WTC11 (cell line): Measurements from ENCODE around the gene FUT7. TPM values are rescaled to one million over a fixed set of nuclear protein-coding genes. Genes with fewer than 3 reads are reported as not detected.

Experiments used
- ATAC-seq: fragments of 200-7000 bp; cut with Tn5 transposase; 2 replicates; pipeline ENCODE4 v1.10.0; 2021; ENCODE audit warnings: mild to moderate bottlenecking, moderate library complexity
- CTCF ChIA-PET: fragments of 300-600 bp; sonication (Branson Sonifier 250); formaldehyde crosslinking; loops from one replicate; lab custom pipeline; 2021; ENCODE audit warnings: antibody characterized with exemption; lab: Charles Lee
- POLR2A ChIA-PET: fragments of 350-600 bp; sonication (Branson Sonifier 250); formaldehyde crosslinking; loops from one replicate; lab custom pipeline; 2021; ENCODE audit warnings: antibody characterized with exemption; lab: Charles Lee
- DNase-seq: peaks from one replicate; pipeline ENCODE4 v3.0.0; 2021; ENCODE audit warnings: low spot score
- H3K27ac Mint-ChIP-seq: 2 replicates; pipeline ENCODE4 v1.8.0; 2021; ENCODE audit warnings: mixed read lengths
- H3K27me3 Mint-ChIP-seq: 2 replicates; pipeline ENCODE4 v1.8.0; 2021; ENCODE audit warnings: low read depth, mild to moderate bottlenecking, moderate library complexity, mixed read lengths
- H3K36me3 Mint-ChIP-seq: 2 replicates; pipeline ENCODE4 v1.8.0; 2021; ENCODE audit warnings: mixed read lengths
- H3K4me1 Mint-ChIP-seq: 2 replicates; pipeline ENCODE4 v1.8.0; 2022; ENCODE audit warnings: mixed read lengths
- H3K4me3 Mint-ChIP-seq: 2 replicates; pipeline ENCODE4 v1.8.0; 2021; ENCODE audit warnings: mild to moderate bottlenecking, moderate library complexity, mixed read lengths
- H3K9me3 Mint-ChIP-seq: 2 replicates; pipeline ENCODE4 v1.8.0; 2021; ENCODE audit warnings: mixed read lengths
- E2F5 ChIP-seq: sonication (generic); formaldehyde crosslinking; IDR thresholded peaks from 2 replicates; pipeline ENCODE4 v1.8.1; 2022; ENCODE audit warnings: mild to moderate bottlenecking, moderate library complexity, missing genetic modification reagents
- KAT7 ChIP-seq: sonication (generic); formaldehyde crosslinking; IDR thresholded peaks from 2 replicates; pipeline ENCODE4 v1.8.1; 2023; ENCODE audit warnings: missing genetic modification reagents, mild to moderate bottlenecking, borderline replicate concordance
- TEAD1 ChIP-seq: sonication (generic); formaldehyde crosslinking; IDR thresholded peaks from 2 replicates; pipeline ENCODE4 v1.8.0; 2022; ENCODE audit warnings: mild to moderate bottlenecking, missing genetic modification reagents
- total RNA-seq: library from RNA; stranded (reverse); gene quantifications from 3 replicates; pipeline ENCODE4 v1.2.3, GENCODE V29; 2021

The FUT7 gene
- total RNA-seq, 1 experiment from 2014 or later: not detected

GRCh38 chr9:136980669-136981478 lies 51.0 kb downstream of the FUT7 start:
- no peak for DNase-seq
- H3K9me3 Mint-ChIP-seq: no peaks in the 10 kb centered on the region
- H3K4me3 Mint-ChIP-seq: no peak overlapping the region
- no peak for TF ChIP-seq TEAD1 (CRISPR knock-in tag)
- TF ChIP-seq KAT7: no peak
- TF ChIP-seq E2F5 (CRISPR knock-in tag): no peak
- TF ChIP-seq, all 79 proteins: peak for 0
- ChIA-PET POLR2A (interaction anchor here (0.6 kb wide), 1 partner anchor 111 kb away, joined by 5 read pairs; no protein-coding TSS in a partner anchor), CTCF (interaction anchor here (0.9 to 1.9 kb wide), 5 partner anchors 33 to 87 kb away, joined by 3 to 10 read pairs (median 7); partner anchors contain the start of gene NPDC1)
- ATAC-seq: no peak
- Mint-ChIP-seq H3K27ac (no peak overlapping the region), H3K36me3 (no peaks in the 10 kb centered on the region), H3K4me1 (peaks cover 3% of the 10 kb centered on the region; the same call in 1 of the 2 replicates), H3K27me3 (peaks cover 12% of the 10 kb centered on the region)

Other genes starting within 250 kb of the FUT7 start
- gene TMEM141, start 240.7 kb downstream of the FUT7 start, total RNA-seq: 72.0 to 86.7 TPM (median 86.1 TPM) in 3 replicates
- gene CCDC183, start 235.8 kb downstream of the FUT7 start, total RNA-seq: 1.7 to 2.1 TPM (median 2.0 TPM) in 3 replicates
- gene RABL6, start 224.1 kb downstream of the FUT7 start, total RNA-seq: 134 to 171 TPM (median 139 TPM) in 3 replicates
- gene AJM1, start 189.6 kb downstream of the FUT7 start, total RNA-seq: 1.6 to 1.7 TPM (median 1.6 TPM) in 3 replicates
- gene PHPT1, start 182.7 kb downstream of the FUT7 start, total RNA-seq: 138 to 176 TPM (median 173 TPM) in 3 replicates
- gene MAMDC4, start 179.7 kb downstream of the FUT7 start, total RNA-seq: 6.7 to 12.1 TPM (median 10.9 TPM) in 3 replicates
- 312 to 334 TPM (median 328 TPM) in 3 replicates for gene EDF1, start 165.8 kb downstream of the FUT7 start, total RNA-seq
- 55.0 to 62.5 TPM (median 61.3 TPM) in 3 replicates for gene TRAF2, start 145.6 kb downstream of the FUT7 start, total RNA-seq
- gene FBXW5, start 87.3 kb downstream of the FUT7 start, total RNA-seq: 58.2 to 70.5 TPM (median 63.9 TPM) in 3 replicates
- 0.85 to 1.7 TPM (median 1.5 TPM) in 3 replicates for gene C8G, start 86.8 kb downstream of the FUT7 start, total RNA-seq
- gene LCN12, start 79.8 kb downstream of the FUT7 start, total RNA-seq: 1.9 to 4.7 TPM (median 3.4 TPM) in 3 replicates
- 2.2 to 4.0 TPM (median 2.9 TPM) in 3 replicates for gene PTGDS, start 54.6 kb downstream of the FUT7 start, total RNA-seq
- 0.27 to 0.50 TPM (median 0.34 TPM) in 3 replicates for gene LCNL1, start 49.1 kb downstream of the FUT7 start, total RNA-seq
- gene PAXX, start 39.7 kb downstream of the FUT7 start, total RNA-seq: 44.1 to 45.3 TPM (median 44.6 TPM) in 3 replicates
- gene CLIC3, start 35.5 kb downstream of the FUT7 start, total RNA-seq: 0.31 to 0.41 TPM in 2 of 3 replicates, not detected in the other
- 19.2 to 28.3 TPM (median 25.9 TPM) in 3 replicates for gene ABCA2, start 3.9 kb downstream of the FUT7 start, total RNA-seq
- 64.3 to 68.8 TPM (median 64.5 TPM) in 3 replicates for gene NPDC1, start 14.1 kb upstream of the FUT7 start, total RNA-seq
- 8.3 to 9.6 TPM (median 9.2 TPM) in 3 replicates for gene ENTPD2, start 22.0 kb upstream of the FUT7 start, total RNA-seq
- 52.0 to 67.0 TPM (median 53.6 TPM) in 3 replicates for gene SAPCD2, start 38.5 kb upstream of the FUT7 start, total RNA-seq
- 12.1 to 17.7 TPM (median 14.3 TPM) in 3 replicates for gene UAP1L1, start 45.4 kb upstream of the FUT7 start, total RNA-seq
- gene MAN1B1, start 54.9 kb upstream of the FUT7 start, total RNA-seq: 44.9 to 57.1 TPM (median 47.1 TPM) in 3 replicates
- gene DPP7, start 82.6 kb upstream of the FUT7 start, total RNA-seq: 38.9 to 43.7 TPM (median 42.1 TPM) in 3 replicates
- gene GRIN1, start 107.1 kb upstream of the FUT7 start, total RNA-seq: 4.0 to 6.6 TPM (median 4.1 TPM) in 3 replicates
- 1.1 to 2.2 TPM (median 2.1 TPM) in 3 replicates for gene LRRC26, start 138.0 kb upstream of the FUT7 start, total RNA-seq
- gene TMEM210, start 140.0 kb upstream of the FUT7 start, total RNA-seq: not detected in 3 replicates
- gene ANAPC2, start 156.5 kb upstream of the FUT7 start, total RNA-seq: 61.0 to 80.9 TPM (median 61.2 TPM) in 3 replicates
- gene SSNA1, start 156.6 kb upstream of the FUT7 start, total RNA-seq: 102 to 105 TPM (median 103 TPM) in 3 replicates
- gene TPRN, start 168.7 kb upstream of the FUT7 start, total RNA-seq: 33.4 to 43.1 TPM (median 38.1 TPM) in 3 replicates
- 46.7 to 50.6 TPM (median 47.4 TPM) in 3 replicates for gene TMEM203, start 173.6 kb upstream of the FUT7 start, total RNA-seq
- 40.3 to 49.0 TPM (median 43.2 TPM) in 3 replicates for gene NDOR1, start 173.6 kb upstream of the FUT7 start, total RNA-seq
- gene RNF208, start 190.2 kb upstream of the FUT7 start, total RNA-seq: 13.3 to 14.8 TPM (median 14.3 TPM) in 3 replicates
- 2.8 to 3.5 TPM (median 2.9 TPM) in 3 replicates for gene CYSRT1, start 193.1 kb upstream of the FUT7 start, total RNA-seq
- gene RNF224, start 195.4 kb upstream of the FUT7 start, total RNA-seq: 0.32 to 0.59 TPM (median 0.41 TPM) in 3 replicates
- gene SLC34A3, start 198.8 kb upstream of the FUT7 start, total RNA-seq: 0.13 to 0.23 TPM (median 0.14 TPM) in 3 replicates
- 373 to 376 TPM (median 375 TPM) in 3 replicates for gene TUBB4B, start 209.2 kb upstream of the FUT7 start, total RNA-seq
- gene STPG3, start 219.2 kb upstream of the FUT7 start, total RNA-seq: 0.21 to 0.26 TPM in 2 of 3 replicates, not detected in the other
- gene NELFB, start 223.2 kb upstream of the FUT7 start, total RNA-seq: 93.7 to 95.0 TPM (median 94.7 TPM) in 3 replicates
- 7.3 to 11.8 TPM (median 11.3 TPM) in 3 replicates for gene TOR4A, start 245.6 kb upstream of the FUT7 start, total RNA-seq